GM18868 (cell line): ENCODE measurements around the gene MYH3.

Experiments
- ATAC-seq: cut with Tn5 transposase; IDR thresholded peaks from one replicate; pipeline ENCODE4 v1.9.1; 2021; ENCODE audit warnings: mild to moderate bottlenecking, moderate library complexity; ENCODE audit not compliant: unreplicated experiment

MYH3 gene

DNA sequence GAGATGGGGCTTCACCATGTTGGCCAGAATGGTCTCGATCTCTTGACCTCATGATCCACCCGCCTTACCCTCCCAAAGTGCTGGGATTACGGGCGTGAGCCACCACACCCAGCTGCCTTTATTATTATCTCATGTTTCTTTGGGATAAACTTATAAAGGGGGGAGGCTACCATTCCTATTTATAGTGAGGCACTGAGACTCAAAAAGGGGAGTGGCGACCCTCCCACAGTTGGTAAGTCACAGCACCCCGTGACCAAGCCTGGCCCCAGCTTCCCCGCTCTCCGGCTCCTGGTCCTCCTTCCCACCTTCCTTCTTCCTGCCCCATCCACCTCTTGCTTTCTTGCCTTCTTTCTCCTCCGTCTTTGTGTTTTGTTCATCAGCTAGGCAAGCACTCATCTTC lies 5.2 kb downstream of the MYH3 start:
- ATAC-seq, result no peak

DNA sequence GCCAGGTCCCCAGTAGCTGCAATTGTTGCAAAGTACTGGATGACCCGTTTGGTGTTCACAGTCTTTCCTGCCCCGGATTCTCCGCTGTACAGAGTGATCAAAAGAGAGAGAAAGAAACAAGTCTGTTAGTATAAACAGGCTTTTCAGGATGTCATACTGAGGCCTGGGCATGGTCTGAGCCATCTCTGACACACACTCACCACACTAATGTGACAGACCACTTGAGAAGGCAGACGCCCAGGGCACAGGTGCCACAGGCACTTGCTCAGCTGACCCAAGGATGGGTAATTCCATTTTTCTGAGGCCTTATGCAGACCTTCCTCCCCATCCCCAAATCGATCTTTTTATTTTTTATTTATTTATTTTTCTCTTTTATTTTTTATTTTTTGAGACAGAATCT lies 7.5 kb downstream of the MYH3 start:
- ATAC-seq, result no peak

- ATAC-seq, result no peak
These were observed 8.2 kb downstream of the MYH3 start for GRCh38 chr17:10648956-10649355.

DNA sequence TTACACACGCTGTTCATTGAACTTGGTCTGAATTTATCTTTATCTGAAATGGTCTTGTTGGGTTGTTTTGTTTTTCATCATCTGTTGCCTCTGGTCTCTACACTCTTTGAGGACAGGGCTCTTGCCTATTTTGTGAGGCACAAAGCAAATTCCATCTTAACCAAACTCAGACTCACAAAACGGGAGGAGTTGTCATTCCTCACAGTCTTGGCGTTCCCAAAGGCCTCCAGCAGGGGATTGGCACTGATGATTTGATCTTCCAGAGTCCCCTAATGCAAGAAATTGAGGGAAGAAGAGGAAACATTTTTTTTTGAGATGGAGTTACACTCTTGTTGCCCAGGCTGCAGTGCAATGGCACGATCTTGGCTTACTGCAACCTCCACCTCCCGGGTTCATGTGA lies 8.7 kb downstream of the MYH3 start:
- ATAC-seq, result no peak

- ATAC-seq, result peak; percentile 68
These were observed 10.6 kb downstream of the MYH3 start for GRCh38 chr17:10646392-10646990.

DNA sequence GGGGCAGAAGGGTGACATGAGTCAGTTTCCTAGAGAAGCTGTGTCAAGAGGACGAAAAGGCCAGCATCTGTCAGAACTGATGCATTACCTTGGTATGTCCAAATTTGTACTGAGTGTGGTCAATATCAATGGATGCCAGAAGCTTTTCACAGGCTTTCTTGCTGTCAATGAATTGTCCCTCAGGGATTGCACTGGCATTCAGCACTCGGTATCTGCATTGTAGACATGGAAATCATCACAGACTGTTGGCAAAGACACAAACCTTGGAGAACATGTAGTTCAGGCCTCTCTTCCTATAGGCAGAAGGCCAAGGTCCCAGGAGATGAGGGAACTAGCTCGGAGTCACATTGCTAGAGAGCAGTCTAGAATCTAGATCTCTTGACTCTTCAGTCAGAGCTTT lies 16.6 kb downstream of the MYH3 start:
- ATAC-seq, result no peak

GRCh38 chr17:10638151-10638550 lies 19.0 kb downstream of the MYH3 start:
- no peak for ATAC-seq

DNA sequence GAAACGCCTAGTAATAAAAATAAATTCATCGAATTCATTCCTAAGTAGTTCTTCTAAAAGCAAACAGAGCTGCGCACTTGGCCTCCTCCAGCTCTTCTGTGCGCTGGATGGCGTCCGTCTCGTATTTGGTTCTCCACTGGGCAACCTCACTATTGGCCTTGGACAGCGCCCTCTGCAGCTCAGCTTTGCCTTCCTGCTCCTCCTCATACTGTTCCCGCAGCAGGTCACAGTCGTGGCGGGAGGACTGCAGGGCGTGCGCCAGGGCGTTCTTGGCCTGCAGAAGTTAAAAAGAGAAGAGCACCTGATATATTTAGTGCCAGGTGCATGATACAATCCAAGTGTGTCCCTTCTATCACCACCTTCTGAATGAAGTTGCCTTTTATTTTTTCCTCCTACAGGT lies 21.8 kb downstream of the MYH3 start:
- ATAC-seq, result no peak

GRCh38 chr17:10633738-10634379 lies 23.2 kb downstream of the MYH3 start:
- peak; percentile 97 for ATAC-seq

DNA sequence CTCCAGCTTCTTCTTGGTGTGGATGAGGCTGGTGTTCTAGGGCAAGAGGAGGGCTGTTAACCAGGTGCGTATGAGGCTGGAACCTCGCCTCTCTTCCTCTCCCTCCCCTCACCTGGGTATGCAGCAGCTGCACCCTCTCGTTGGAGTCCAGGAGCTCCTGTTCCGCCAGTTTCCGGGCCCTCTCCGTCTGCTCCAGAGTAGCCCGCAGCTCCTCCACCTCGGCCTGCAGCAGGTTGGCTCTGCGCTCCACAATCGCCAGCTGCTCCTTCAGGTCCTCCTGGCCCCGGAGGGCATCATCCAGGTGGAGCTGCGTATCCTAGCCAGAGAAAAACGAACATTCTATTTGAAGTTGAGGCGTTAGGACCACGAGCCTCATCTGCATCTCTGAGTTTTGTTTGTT lies 25.4 kb downstream of the MYH3 start:
- ATAC-seq, result no peak

- ATAC-seq, result no peak
These were observed 25.9 kb downstream of the MYH3 start for GRCh38 chr17:10631048-10631700.

DNA sequence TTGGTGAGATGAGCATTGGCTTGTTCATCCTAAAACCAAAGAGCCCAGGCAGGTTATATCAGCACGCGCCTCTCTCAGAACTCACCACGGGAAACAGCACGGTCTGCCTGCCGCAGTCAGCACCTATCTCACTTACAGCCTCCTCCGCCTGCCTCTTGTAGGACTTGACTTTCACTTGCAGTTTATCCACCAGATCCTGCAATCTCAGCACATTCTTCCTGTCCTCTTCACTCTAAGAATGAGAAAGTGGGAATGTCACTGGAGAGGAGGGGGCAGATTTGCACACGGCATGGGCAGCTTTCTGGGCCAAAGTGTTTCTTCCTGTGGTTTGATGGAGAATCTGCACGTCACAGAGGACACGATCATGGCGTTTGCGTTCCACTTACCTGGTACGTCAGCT lies 27.4 kb downstream of the MYH3 start:
- no peak for ATAC-seq

DNA sequence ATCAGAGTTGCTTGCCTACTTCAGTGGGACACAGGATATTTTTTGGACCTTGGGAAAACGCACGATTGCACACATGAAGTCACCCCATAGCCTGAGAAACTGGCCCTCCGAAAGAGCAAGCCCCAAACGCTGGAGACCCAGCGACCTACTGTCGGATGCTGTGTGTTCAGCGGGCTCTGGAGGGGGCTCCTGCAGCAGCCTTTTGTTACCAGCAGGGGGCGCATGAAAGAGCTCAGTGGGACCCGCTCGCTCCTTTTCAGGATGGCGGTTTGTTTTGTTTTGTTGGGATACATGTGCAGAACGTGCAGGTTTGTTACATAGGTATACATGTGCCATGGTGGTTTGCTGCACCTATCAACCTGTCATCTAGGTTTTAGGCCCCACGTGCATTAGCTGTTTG lies 28.4 kb downstream of the MYH3 start:
- ATAC-seq, result no peak

- no peak for ATAC-seq
These were observed 30.7 kb downstream of the MYH3 start for GRCh38 chr17:10626390-10626789.

- no peak for ATAC-seq
These were observed 32.1 kb downstream of the MYH3 start for GRCh38 chr17:10624969-10625368.

DNA sequence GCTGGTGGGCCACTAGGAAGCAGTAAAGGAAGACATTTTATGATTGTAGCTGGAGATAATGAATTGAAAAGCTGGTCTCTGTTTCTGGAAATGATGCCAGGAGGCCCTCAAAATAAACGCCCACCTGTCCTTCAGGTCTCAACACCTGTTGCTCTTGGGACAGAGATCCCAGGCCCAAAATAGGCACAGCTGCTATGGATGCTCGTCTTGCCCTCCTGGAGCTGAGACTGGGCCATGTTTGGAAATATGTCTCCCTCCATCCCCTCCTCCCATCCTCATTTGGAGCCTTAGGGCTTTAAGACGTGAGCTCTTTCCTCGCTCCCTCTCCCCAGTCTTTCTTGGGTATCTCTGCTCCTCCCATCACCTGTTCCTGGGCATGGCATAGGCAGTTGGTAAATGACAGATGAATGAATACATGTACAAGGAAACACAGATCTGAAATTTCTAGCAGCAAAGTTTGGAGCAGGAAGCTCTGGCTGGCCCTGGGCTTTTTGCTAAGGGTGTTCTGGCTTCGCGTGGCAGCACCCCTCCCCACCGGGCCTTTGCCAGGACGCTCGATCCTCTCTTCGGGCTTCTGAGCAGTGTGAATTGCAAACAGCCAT lies 33.3 kb downstream of the MYH3 start:
- no peak for ATAC-seq

DNA sequence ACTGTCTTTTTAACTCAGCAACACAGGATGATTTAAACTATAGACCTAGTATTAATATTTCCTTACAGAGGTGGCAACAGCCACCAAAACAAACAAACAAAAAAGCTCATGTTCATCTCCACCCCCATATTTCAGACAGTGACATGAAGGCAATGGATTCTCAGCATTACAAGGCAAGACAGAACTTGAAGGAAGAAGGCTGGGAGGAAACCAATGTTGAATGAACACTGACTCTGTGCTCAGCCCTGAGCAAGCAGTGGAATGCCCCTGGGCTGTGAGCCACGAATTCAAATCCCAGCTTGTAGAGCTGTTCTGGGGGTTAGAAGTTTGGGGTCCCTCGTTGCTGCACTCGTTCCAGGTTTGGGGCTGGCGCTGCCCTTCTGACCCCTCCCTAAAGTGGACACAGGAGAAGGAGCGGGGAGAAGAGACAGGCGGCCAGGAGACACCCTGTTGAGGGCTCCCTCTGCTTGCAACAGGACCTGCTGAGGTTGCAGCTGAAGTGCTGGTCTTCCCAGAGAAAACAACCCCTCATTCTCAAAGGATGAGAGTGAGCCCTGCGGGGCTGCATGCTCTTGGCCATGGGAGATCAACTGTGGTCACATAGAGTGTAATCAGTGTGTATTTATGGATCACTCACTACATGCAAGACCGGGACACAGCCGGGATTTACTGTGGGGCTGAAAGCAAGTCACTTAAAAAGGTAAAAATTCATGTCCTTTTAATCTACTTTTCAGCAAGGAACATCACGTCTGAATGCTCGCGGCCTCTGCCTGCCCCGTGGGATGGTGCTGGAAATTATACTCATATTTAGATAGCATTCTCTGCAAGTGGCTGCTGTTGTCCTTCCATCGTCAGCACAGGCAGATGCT lies 34.3 kb downstream of the MYH3 start:
- no peak for ATAC-seq

- ATAC-seq, result no peak
These were observed 35.7 kb downstream of the MYH3 start for GRCh38 chr17:10621397-10621796.

GRCh38 chr17:10620823-10621222 lies 36.3 kb downstream of the MYH3 start:
- no peak for ATAC-seq

DNA sequence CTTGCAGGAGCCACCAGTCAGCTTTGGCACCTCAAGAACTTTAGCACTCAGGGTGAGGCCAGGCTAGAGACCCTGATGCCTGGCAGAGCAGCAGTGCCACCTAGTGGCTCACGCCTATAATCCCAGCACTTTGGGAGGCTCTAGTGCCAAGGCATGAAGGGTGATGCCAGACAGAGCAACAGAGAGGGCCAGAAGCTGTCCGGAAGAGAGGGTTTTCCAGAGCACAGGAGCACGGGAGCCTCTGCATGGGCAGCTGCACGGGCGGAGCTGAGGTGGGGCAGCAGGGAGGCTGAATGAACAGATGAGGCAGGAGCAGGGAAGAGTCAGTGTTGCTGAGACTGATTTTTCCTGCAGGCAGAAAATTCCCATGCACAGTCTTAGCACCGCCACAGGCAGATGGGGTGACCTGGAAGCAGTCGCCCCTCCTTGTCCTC lies 38.9 kb downstream of the MYH3 start:
- peak; percentile 77 for ATAC-seq

DNA sequence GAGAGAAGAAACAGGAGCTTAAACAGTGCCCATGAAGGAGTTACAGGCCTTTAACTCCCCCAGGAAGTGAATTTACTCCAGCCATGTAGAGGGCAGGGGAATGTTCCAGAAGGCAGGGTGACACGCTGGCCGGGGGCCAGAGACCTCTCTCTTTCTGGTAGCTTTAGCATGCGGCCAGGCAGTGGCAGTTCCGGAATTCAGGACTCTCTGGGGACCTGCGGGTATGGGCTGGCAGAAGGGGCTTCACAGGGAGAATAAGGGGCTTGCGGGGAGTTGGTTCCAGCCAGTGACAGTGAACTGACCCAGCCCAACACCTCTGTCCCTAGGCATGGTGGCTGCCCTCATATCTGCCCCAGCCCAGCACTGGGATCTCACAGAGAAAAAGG lies 40.0 kb downstream of the MYH3 start:
- ATAC-seq, result no peak
